Measurements from ENCODE around the gene MOB2.

The MOB2 gene

GRCh38 chr11:1470681-1471611 is 15.6 kb downstream of the MOB2 start:
- DNase-seq: no peak

GRCh38 chr11:1469911-1470680 is 16.5 kb downstream of the MOB2 start:
- DNase-seq: no peak

GRCh38 chr11:1469287-1469910 is 17.2 kb downstream of the MOB2 start:
- no peak for DNase-seq

- DNase-seq: no peak
Measured at GRCh38 chr11:1468473-1469066, 18.0 kb downstream of the MOB2 start.

- no peak for DNase-seq
Measured at GRCh38 chr11:1468002-1468401, 18.6 kb downstream of the MOB2 start.

- no peak for DNase-seq
Measured at GRCh38 chr11:1467270-1467669, 19.3 kb downstream of the MOB2 start.

- no peak for DNase-seq
Measured at GRCh38 chr11:1466784-1467183, 19.8 kb downstream of the MOB2 start.

- DNase-seq: no peak
Measured at GRCh38 chr11:1463056-1463455, 23.5 kb downstream of the MOB2 start.

- no peak for DNase-seq
Measured at GRCh38 chr11:1462698-1462975, 23.9 kb downstream of the MOB2 start.

GRCh38 chr11:1461826-1462697 is 24.5 kb downstream of the MOB2 start:
- no peak for DNase-seq

GRCh38 chr11:1460986-1461825 is 25.4 kb downstream of the MOB2 start:
- DNase-seq: no peak

- DNase-seq: no peak
Measured at GRCh38 chr11:1460396-1460985, 26.1 kb downstream of the MOB2 start.

- no peak for DNase-seq
Measured at GRCh38 chr11:1459764-1460395, 26.7 kb downstream of the MOB2 start.

- no peak for DNase-seq
Measured at GRCh38 chr11:1459219-1459575, 27.4 kb downstream of the MOB2 start.

GRCh38 chr11:1458340-1459218 is 28.0 kb downstream of the MOB2 start:
- DNase-seq: no peak

GRCh38 chr11:1457856-1458255 is 28.7 kb downstream of the MOB2 start:
- no peak for DNase-seq

- DNase-seq: no peak
Measured at GRCh38 chr11:1457326-1457680, 29.3 kb downstream of the MOB2 start.

- no peak for DNase-seq
Measured at GRCh38 chr11:1456596-1457325, 29.8 kb downstream of the MOB2 start.

- DNase-seq: no peak
Measured at GRCh38 chr11:1456176-1456575, 30.4 kb downstream of the MOB2 start.

All from NCI-H446 treated with DMSO at 0.1 percent for 48 hours (cell line).